HepG2 (cell line): ENCODE results near the gene BCAS3. TPM values are rescaled to one million over a fixed set of nuclear protein-coding genes. Genes with fewer than 3 reads are reported as not detected.

Experiments
- HMGXB3 ChIP-seq: sonication (generic); formaldehyde crosslinking; IDR thresholded peaks from 2 replicates; pipeline ENCODE4 v1.4.0; 2020; ENCODE audit warnings: missing genetic modification reagents, borderline replicate concordance
- NFIB ChIP-seq: sonication (generic); formaldehyde crosslinking; IDR thresholded peaks from 2 replicates; pipeline ENCODE4 v1.9.0; 2021; ENCODE audit warnings: missing genetic modification reagents, mild to moderate bottlenecking, borderline replicate concordance
- RXRA ChIP-seq: sonication (generic); formaldehyde crosslinking; IDR thresholded peaks from 2 replicates; pipeline ENCODE4 v1.5.1; 2020; ENCODE audit warnings: missing genetic modification reagents
- ZNF281 ChIP-seq: sonication (generic); formaldehyde crosslinking; IDR thresholded peaks from 2 replicates; pipeline ENCODE4 v1.4.0; 2020; ENCODE audit warnings: missing genetic modification reagents, borderline replicate concordance
- ZNF292 ChIP-seq: sonication (generic); formaldehyde crosslinking; IDR thresholded peaks from 2 replicates; pipeline ENCODE4 v1.8.1; 2022; ENCODE audit warnings: mild to moderate bottlenecking, low read depth, missing genetic modification reagents, borderline replicate concordance
- ZNF329 ChIP-seq: sonication (generic); formaldehyde crosslinking; IDR thresholded peaks from 2 replicates; pipeline ENCODE4 v1.9.0; 2021; ENCODE audit warnings: low read depth, mild to moderate bottlenecking, missing genetic modification reagents
- ZNF44 ChIP-seq: sonication (generic); formaldehyde crosslinking; IDR thresholded peaks from 2 replicates; pipeline ENCODE4 v1.5.1; 2020; ENCODE audit warnings: mild to moderate bottlenecking, missing genetic modification reagents
- polyA plus RNA-seq, 8 experiments: library from polyadenylated mRNA; depleted of rRNA in 3 of 8; stranded (reverse) in 7 of 8; unstranded in 1 of 8; fragments of >200 nt; fragmentation: Illumina TruSeq in 4 of 8; extraction: Trizol in 4 of 8; gene quantifications; 2 replicates each; pipeline versions ENCODE4 v1.2.1 to v1.2.3, GENCODE V29; 2011 to 2016; ENCODE audit warnings: low read depth in 4 of 8, missing spikeins in 1 of 8, mixed read lengths in 1 of 8; ENCODE audit not compliant: insufficient read depth in 1 of 8
- total RNA-seq, 5 experiments: library from RNA; depleted of rRNA; stranded (reverse); fragments of >200 nt; fragmentation: Illumina TruSeq; extraction: Trizol; gene quantifications; 2 replicates each; pipeline ENCODE4 v1.2.3, GENCODE V29; 2016; ENCODE audit warnings: low read depth in 1 of 5

The BCAS3 gene
- total and polyA plus RNA-seq, 2 of the 13 experiments (the other 11 are each of a cell fraction or from before 2014, with no cell fraction given): 10.7 to 11.2 TPM

- TF ChIP-seq ZNF281: no peak
- TF ChIP-seq RXRA (CRISPR knock-in tag): no peak
- TF ChIP-seq NFIB (CRISPR knock-in tag): no peak
- no peak for TF ChIP-seq ZNF292
- TF ChIP-seq ZNF329 (CRISPR knock-in tag): no peak
- TF ChIP-seq ZNF44 (CRISPR knock-in tag): no peak
- TF ChIP-seq HMGXB3 (CRISPR knock-in tag): no peak
Measured at GRCh38 chr17:61206922-61207321, 529.3 kb downstream of the BCAS3 start (continued).
